Measurements from ENCODE around the gene ARAP2.

Gene ARAP2

GRCh38 chr4:36081185-36081584, 163.1 kb downstream of the ARAP2 start:
- H3K4me3 ChIP-seq (ENCODE audit: low read length) = no peak overlapping the region
- H3K27me3 ChIP-seq (ENCODE audit: insufficient read depth, low read length) = no peaks in the 10 kb centered on the region
- H3K9ac ChIP-seq (ENCODE audit: low read depth, low read length) = no peak overlapping the region
- H3K36me3 ChIP-seq (ENCODE audit: insufficient read depth, low read depth, low read length) = no peaks in the 10 kb centered on the region
- H3K4me1 ChIP-seq (ENCODE audit: insufficient read depth, low read length) = no peaks in the 10 kb centered on the region; the same call in 1 of the 2 replicates
- no peak overlapping the region for H3K27ac ChIP-seq (ENCODE audit: low read length)
- no peaks in the 10 kb centered on the region for H3K9me3 ChIP-seq (ENCODE audit: insufficient read depth, low read depth, low read length)

DNA sequence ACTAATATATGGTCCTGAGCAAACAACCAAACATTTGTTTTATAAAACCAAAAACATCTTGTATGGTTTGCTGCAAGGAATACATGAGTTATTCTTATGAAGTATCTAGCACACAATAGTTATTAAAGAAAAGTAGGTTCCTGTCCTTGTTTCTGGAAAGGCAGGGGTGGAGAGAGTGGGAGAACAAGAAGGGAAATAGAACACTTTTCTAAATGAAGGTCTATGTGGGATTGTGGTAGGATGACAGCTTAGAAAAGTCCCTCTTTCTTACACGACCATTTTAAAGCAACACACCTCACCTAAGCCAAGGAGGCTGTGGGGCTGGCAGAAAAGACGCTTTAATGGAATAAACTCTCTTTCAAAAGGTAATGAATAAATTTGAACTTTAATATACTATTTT, 164.6 kb downstream of the ARAP2 start:
- Histone ChIP-seq H3K9ac (ENCODE audit: low read depth, low read length) (no peak overlapping the region), H3K36me3 (ENCODE audit: insufficient read depth, low read depth, low read length) (no peaks in the 10 kb centered on the region), H3K4me1 (ENCODE audit: insufficient read depth, low read length) (no peaks in the 10 kb centered on the region; the same call in 1 of the 2 replicates)

GRCh38 chr4:36078319-36078718, 166.0 kb downstream of the ARAP2 start:
- H3K27ac ChIP-seq (ENCODE audit: low read length) = no peak overlapping the region
- H3K4me3 ChIP-seq (ENCODE audit: low read length) = no peak overlapping the region
- H3K27me3 ChIP-seq (ENCODE audit: insufficient read depth, low read length) = no peaks in the 10 kb centered on the region
- H3K9me3 ChIP-seq (ENCODE audit: insufficient read depth, low read depth, low read length) = no peaks in the 10 kb centered on the region
- no peaks in the 10 kb centered on the region for H3K36me3 ChIP-seq (ENCODE audit: insufficient read depth, low read depth, low read length)
- H3K9ac ChIP-seq (ENCODE audit: low read depth, low read length) = no peak overlapping the region
- H3K4me1 ChIP-seq (ENCODE audit: insufficient read depth, low read length) = no peaks in the 10 kb centered on the region; the same call in 1 of the 2 replicates

More for the DNA sequence above, 164.6 kb downstream of the ARAP2 start:
- Histone ChIP-seq H3K27me3 (ENCODE audit: insufficient read depth, low read length) (no peaks in the 10 kb centered on the region), H3K9me3 (ENCODE audit: insufficient read depth, low read depth, low read length) (no peaks in the 10 kb centered on the region), H3K4me3 (ENCODE audit: low read length) (no peak overlapping the region), H3K27ac (ENCODE audit: low read length) (no peak overlapping the region)

- H3K4me1 ChIP-seq (ENCODE audit: insufficient read depth, low read length) = no peaks in the 10 kb centered on the region
- H3K9ac ChIP-seq (ENCODE audit: low read depth, low read length) = no peak overlapping the region
- H3K9me3 ChIP-seq (ENCODE audit: insufficient read depth, low read depth, low read length) = no peaks in the 10 kb centered on the region
- H3K27me3 ChIP-seq (ENCODE audit: insufficient read depth, low read length) = no peaks in the 10 kb centered on the region
- H3K4me3 ChIP-seq (ENCODE audit: low read length) = no peak overlapping the region
- H3K27ac ChIP-seq (ENCODE audit: low read length) = no peak overlapping the region
- H3K36me3 ChIP-seq (ENCODE audit: insufficient read depth, low read depth, low read length) = no peaks in the 10 kb centered on the region
Observed at GRCh38 chr4:36072529-36072928, 171.8 kb downstream of the ARAP2 start.

GRCh38 chr4:36067116-36067515, 177.2 kb downstream of the ARAP2 start:
- no peak overlapping the region for H3K27ac ChIP-seq (ENCODE audit: low read length)
- H3K4me3 ChIP-seq (ENCODE audit: low read length) = no peak overlapping the region
- no peaks in the 10 kb centered on the region for H3K9me3 ChIP-seq (ENCODE audit: insufficient read depth, low read depth, low read length)
- H3K36me3 ChIP-seq (ENCODE audit: insufficient read depth, low read depth, low read length) = no peaks in the 10 kb centered on the region
- no peaks in the 10 kb centered on the region for H3K27me3 ChIP-seq (ENCODE audit: insufficient read depth, low read length)
- H3K4me1 ChIP-seq (ENCODE audit: insufficient read depth, low read length) = no peaks in the 10 kb centered on the region
- no peak overlapping the region for H3K9ac ChIP-seq (ENCODE audit: low read depth, low read length)

DNA sequence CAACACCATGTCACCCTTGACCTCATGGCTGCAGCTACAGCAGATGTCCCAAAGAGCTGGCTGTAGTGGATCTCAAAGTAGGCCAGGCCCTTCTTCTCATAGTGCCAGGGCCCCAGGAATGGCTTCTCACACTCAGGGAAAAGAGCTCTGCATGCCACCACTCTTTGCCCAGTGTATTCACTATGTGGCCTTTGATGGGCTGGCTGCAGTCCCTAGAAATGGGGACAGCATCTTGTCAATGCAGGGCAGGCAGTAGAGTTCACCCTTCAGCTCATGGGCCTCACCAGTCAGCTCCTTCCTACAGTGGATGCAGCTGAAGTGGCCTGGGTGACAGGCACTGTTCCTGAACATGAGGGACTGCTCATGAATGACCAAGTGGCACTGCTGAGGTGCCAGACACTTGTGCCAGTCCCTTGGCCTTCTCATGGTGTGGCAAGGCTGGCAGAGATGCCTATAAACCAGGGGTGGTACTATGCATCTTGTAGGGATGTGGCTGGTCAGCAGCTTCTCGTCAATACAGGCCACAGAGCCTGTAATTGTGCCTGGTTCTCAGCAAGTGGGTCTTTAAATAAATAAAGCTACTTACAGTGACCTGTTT, 178.9 kb downstream of the ARAP2 start:
- H3K36me3 ChIP-seq (ENCODE audit: insufficient read depth, low read depth, low read length) = no peaks in the 10 kb centered on the region
- no peaks in the 10 kb centered on the region for H3K9me3 ChIP-seq (ENCODE audit: insufficient read depth, low read depth, low read length)

DNA sequence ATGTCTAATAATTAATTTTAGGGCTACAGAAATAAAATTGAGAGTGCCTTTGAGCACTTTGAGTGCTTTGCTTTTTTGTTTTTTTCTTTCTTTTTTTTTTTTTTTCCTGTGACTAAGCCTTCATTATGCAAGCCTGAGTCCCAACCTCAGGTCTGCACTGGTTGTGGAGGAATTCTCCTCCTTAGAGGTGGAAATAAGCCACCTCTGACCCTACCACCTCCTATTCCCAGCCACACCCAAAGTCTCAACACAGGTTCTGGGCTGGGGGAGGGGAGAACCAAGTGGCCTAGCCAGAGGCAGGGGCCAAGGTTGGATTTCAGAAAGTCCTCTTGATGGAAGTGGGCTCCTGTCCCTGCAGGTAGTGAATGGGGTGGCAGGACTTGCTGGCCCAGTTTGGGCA, 180.2 kb downstream of the ARAP2 start:
- no peak overlapping the region for H3K4me3 ChIP-seq (ENCODE audit: low read length)
- no peak overlapping the region for H3K27ac ChIP-seq (ENCODE audit: low read length)
- H3K36me3 ChIP-seq (ENCODE audit: insufficient read depth, low read depth, low read length) = no peaks in the 10 kb centered on the region
- H3K27me3 ChIP-seq (ENCODE audit: insufficient read depth, low read length) = no peaks in the 10 kb centered on the region
- no peak overlapping the region for H3K9ac ChIP-seq (ENCODE audit: low read depth, low read length)
- no peaks in the 10 kb centered on the region for H3K4me1 ChIP-seq (ENCODE audit: insufficient read depth, low read length)
- no peaks in the 10 kb centered on the region for H3K9me3 ChIP-seq (ENCODE audit: insufficient read depth, low read depth, low read length)

More for the DNA sequence above, 178.9 kb downstream of the ARAP2 start:
- Histone ChIP-seq H3K4me3 (ENCODE audit: low read length) (no peak overlapping the region), H3K4me1 (ENCODE audit: insufficient read depth, low read length) (no peaks in the 10 kb centered on the region), H3K27ac (ENCODE audit: low read length) (no peak overlapping the region), H3K9ac (ENCODE audit: low read depth, low read length) (no peak overlapping the region), H3K27me3 (ENCODE audit: insufficient read depth, low read length) (no peaks in the 10 kb centered on the region)

- no peaks in the 10 kb centered on the region for H3K36me3 ChIP-seq (ENCODE audit: insufficient read depth, low read depth, low read length)
- H3K4me3 ChIP-seq (ENCODE audit: low read length) = no peak overlapping the region
- H3K27ac ChIP-seq (ENCODE audit: low read length) = no peak overlapping the region
- no peak overlapping the region for H3K9ac ChIP-seq (ENCODE audit: low read depth, low read length)
- H3K4me1 ChIP-seq (ENCODE audit: insufficient read depth, low read length) = peaks cover 5% of the 10 kb centered on the region
- H3K27me3 ChIP-seq (ENCODE audit: insufficient read depth, low read length) = no peaks in the 10 kb centered on the region
- H3K9me3 ChIP-seq (ENCODE audit: insufficient read depth, low read depth, low read length) = no peaks in the 10 kb centered on the region
Observed at GRCh38 chr4:36056136-36056535, 188.2 kb downstream of the ARAP2 start.

GRCh38 chr4:36054694-36055422, 189.5 kb downstream of the ARAP2 start:
- Histone ChIP-seq H3K9me3 (ENCODE audit: insufficient read depth, low read depth, low read length) (no peaks in the 10 kb centered on the region), H3K9ac (ENCODE audit: low read depth, low read length) (no peak overlapping the region), H3K4me3 (ENCODE audit: low read length) (no peak overlapping the region), H3K27ac (ENCODE audit: low read length) (no peak overlapping the region), H3K27me3 (ENCODE audit: insufficient read depth, low read length) (no peaks in the 10 kb centered on the region), H3K4me1 (ENCODE audit: insufficient read depth, low read length) (peaks cover 5% of the 10 kb centered on the region), H3K36me3 (ENCODE audit: insufficient read depth, low read depth, low read length) (no peaks in the 10 kb centered on the region)

DNA sequence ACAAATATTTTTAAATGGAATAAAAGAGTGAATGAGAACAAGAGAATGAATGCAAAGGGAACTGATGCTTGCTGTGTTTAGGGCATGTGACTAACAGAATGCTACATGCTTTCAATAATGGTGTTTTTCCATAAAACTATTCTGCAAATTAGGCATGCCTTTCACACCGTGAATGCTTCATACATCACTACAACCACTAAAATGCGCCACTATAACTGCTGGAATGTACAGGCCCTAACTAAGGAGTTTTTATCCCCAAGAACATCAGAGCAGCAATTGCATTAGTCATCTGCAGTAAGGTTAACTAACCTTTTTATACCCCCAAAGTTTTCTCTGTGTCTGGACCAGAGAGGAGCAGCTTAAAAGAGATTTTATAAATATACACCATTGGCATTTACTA, 190.4 kb downstream of the ARAP2 start:
- H3K4me1 ChIP-seq (ENCODE audit: insufficient read depth, low read length) = peaks cover 5% of the 10 kb centered on the region

GRCh38 chr4:36051634-36052033, 192.7 kb downstream of the ARAP2 start:
- H3K9me3 ChIP-seq (ENCODE audit: insufficient read depth, low read depth, low read length) = no peaks in the 10 kb centered on the region
- no peaks in the 10 kb centered on the region for H3K36me3 ChIP-seq (ENCODE audit: insufficient read depth, low read depth, low read length)
- H3K4me1 ChIP-seq (ENCODE audit: insufficient read depth, low read length) = peaks cover 5% of the 10 kb centered on the region
- H3K9ac ChIP-seq (ENCODE audit: low read depth, low read length) = no peak overlapping the region
- H3K27me3 ChIP-seq (ENCODE audit: insufficient read depth, low read length) = no peaks in the 10 kb centered on the region
- H3K4me3 ChIP-seq (ENCODE audit: low read length) = no peak overlapping the region
- H3K27ac ChIP-seq (ENCODE audit: low read length) = no peak overlapping the region

More for the DNA sequence above, 190.4 kb downstream of the ARAP2 start:
- Histone ChIP-seq H3K4me3 (ENCODE audit: low read length) (no peak overlapping the region), H3K27me3 (ENCODE audit: insufficient read depth, low read length) (no peaks in the 10 kb centered on the region), H3K9ac (ENCODE audit: low read depth, low read length) (no peak overlapping the region), H3K9me3 (ENCODE audit: insufficient read depth, low read depth, low read length) (no peaks in the 10 kb centered on the region), H3K36me3 (ENCODE audit: insufficient read depth, low read depth, low read length) (no peaks in the 10 kb centered on the region), H3K27ac (ENCODE audit: low read length) (no peak overlapping the region)

DNA sequence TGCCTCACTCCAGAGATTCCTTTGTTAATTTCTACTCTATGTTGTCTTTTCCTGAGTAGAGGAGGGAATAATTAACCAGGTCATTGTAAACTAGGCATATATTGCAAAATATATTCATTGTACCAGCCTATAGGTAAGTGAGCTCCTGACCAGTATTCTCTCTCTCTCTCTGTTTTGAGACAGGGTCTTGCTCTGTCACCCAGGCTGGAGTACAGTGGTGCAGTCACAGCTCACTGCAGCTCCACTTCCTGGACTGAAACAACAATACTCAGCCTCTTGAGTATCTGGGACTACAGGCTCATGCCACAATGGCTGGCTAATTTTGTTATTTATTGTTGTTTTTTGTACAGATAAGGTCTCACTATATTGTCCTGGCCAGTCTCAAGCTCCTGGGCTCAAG, 198.3 kb downstream of the ARAP2 start:
- Histone ChIP-seq H3K27me3 (ENCODE audit: insufficient read depth, low read length) (no peaks in the 10 kb centered on the region), H3K9ac (ENCODE audit: low read depth, low read length) (no peak overlapping the region), H3K4me3 (ENCODE audit: low read length) (no peak overlapping the region), H3K36me3 (ENCODE audit: insufficient read depth, low read depth, low read length) (no peaks in the 10 kb centered on the region), H3K27ac (ENCODE audit: low read length) (no peak overlapping the region), H3K9me3 (ENCODE audit: insufficient read depth, low read depth, low read length) (no peaks in the 10 kb centered on the region), H3K4me1 (ENCODE audit: insufficient read depth, low read length) (no peaks in the 10 kb centered on the region)
